Measurements from ENCODE around the gene NOC3L. TPM values are rescaled to one million over a fixed set of nuclear protein-coding genes. Genes with fewer than 3 reads are reported as not detected.

The NOC3L gene
- total and polyA plus RNA-seq, 10 of the 15 experiments (the other 5 are each of a cell fraction or from before 2014, with no cell fraction given) = 27.8 to 51.4 (median 40.5) TPM

DNA sequence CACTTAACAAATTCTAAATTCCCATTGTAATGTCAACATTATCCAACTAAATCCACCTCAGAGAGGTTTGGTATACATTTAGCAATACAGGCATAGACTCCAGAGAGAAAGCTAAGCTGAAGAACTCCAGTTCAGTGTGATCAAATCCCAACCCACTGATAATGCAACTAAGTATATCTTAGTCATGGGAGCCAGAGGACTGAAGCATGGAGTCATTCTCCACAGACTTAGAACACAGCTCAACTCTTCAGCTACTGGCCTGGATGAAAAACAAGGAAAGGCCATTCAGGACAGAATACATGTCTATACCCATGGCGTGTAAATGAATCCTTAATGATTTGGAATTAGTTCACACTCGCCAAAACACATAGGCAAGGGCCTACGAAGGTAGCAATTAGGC is 27.9 kb downstream of the NOC3L start (continued):
- TF ChIP-seq EED (IDR thresholded peaks at IDR 0.05; ENCODE audit: low read depth) (no peak), ASH2L (IDR thresholded peaks at IDR 0.05; ENCODE audit: borderline replicate concordance, low read depth) (no peak)

DNA sequence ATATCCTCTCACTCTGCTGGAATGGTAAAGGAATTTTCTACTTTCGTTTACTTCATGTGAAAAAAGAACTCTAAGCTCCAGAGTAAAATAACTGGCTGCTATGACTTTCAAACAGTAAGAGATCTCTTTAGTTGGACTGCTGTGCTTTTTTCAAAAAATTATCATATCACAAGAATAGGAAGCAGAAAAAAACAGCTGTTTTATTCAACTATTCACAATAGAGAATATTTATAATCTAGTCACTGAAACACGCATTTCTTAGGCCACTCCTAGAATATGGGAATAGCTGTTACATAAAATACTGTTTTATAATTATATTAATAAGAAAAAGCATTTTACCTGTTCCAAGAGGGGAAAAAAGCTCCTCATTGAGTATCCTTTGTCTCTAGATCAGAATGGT is 29.7 kb downstream of the NOC3L start:
- no peak overlapping the region for H2AFZ ChIP-seq (ENCODE audit: control insufficient read depth, low read depth, low read length)
- ATAC-seq (no peak), FAIRE-seq (no peak), DNase-seq (ENCODE audit: low read depth, low spot score) (no peak)
- H3K9me3 ChIP-seq (replicated peaks; ENCODE audit: control insufficient read depth, insufficient read depth, low read length) = no peaks in the 10 kb centered on the region
- H3K27me3 ChIP-seq (replicated peaks in 1 of 2; ENCODE audit: control insufficient read depth in 2 of 2, insufficient read depth in 2 of 2, low read length in 1 of 2) = no peaks in the 10 kb centered on the region
- H3K36me3 ChIP-seq (ENCODE audit: control insufficient read depth in 2 of 2, insufficient read depth in 2 of 2, low read length in 1 of 2) = peaks cover 9 to 17% of the 10 kb centered on the region in 2 experiments
- no peaks in the 10 kb centered on the region for H4K20me1 ChIP-seq (ENCODE audit: control insufficient read depth, insufficient read depth)
- no peaks in the 10 kb centered on the region for H3K79me2 ChIP-seq (ENCODE audit: control insufficient read depth, insufficient read depth, low read length)
- CTCF ChIA-PET = interaction anchor here (1.2 to 6.1 kb wide), 8 partner anchors 9 to 112 kb away, joined by 3 to 81 read pairs (median 5); partner anchors contain the start of gene NOC3L
- SMC1A ChIA-PET (ENCODE audit: uncharacterized antibody, unreplicated experiment) = interaction anchor here (0.9 to 2.5 kb wide), 7 partner anchors 9 to 111 kb away, joined by 3 to 17 read pairs (median 5); no protein-coding TSS in a partner anchor
- H3K9ac ChIP-seq (ENCODE audit: control insufficient read depth, insufficient read depth, low read length) = no peak overlapping the region
- 96% methylated on average over 2 of the region's 2 CpGs for WGBS (ENCODE audit: insufficient coverage, insufficient replicate concordance, low lambda C conversion rate, missing lambda C conversion rate)
- H3K4me3 ChIP-seq = no peak overlapping the region
- H3K4me2 ChIP-seq (ENCODE audit: control insufficient read depth, insufficient read depth) = no peak overlapping the region
- RAD21 ChIA-PET (ENCODE audit: unreplicated experiment) = interaction anchor here (0.6 to 1.3 kb wide), 3 partner anchors 7 to 109 kb away, joined by 3 to 5 read pairs (median 4); no protein-coding TSS in a partner anchor
- BruUV-seq (replicated peaks) = no TSS peak
- intact Hi-C loops (cut with micrococcal nuclease; ENCODE audit: unreplicated experiment) (no loop called here), in situ Hi-C loops (cut with MboI) (no loop called here)
- H3K27ac ChIP-seq (ENCODE audit: control insufficient read depth, insufficient read depth) = no peak overlapping the region
- TF ChIP-seq, protein P1, sequence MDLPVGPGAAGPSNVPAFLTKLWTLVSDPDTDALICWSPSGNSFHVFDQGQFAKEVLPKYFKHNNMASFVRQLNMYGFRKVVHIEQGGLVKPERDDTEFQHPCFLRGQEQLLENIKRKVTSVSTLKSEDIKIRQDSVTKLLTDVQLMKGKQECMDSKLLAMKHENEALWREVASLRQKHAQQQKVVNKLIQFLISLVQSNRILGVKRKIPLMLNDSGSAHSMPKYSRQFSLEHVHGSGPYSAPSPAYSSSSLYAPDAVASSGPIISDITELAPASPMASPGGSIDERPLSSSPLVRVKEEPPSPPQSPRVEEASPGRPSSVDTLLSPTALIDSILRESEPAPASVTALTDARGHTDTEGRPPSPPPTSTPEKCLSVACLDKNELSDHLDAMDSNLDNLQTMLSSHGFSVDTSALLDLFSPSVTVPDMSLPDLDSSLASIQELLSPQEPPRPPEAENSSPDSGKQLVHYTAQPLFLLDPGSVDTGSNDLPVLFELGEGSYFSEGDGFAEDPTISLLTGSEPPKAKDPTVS (IDR thresholded peaks at IDR 0.05; ENCODE audit: low read depth, low read length) = no peak
- no peak for TF ChIP-seq ZNF622 (IDR thresholded peaks at IDR 0.05)
- no peak for TF ChIP-seq ZBTB4 (CRISPR knock-in tag; IDR thresholded peaks at IDR 0.05)
- TF ChIP-seq, protein P2, sequence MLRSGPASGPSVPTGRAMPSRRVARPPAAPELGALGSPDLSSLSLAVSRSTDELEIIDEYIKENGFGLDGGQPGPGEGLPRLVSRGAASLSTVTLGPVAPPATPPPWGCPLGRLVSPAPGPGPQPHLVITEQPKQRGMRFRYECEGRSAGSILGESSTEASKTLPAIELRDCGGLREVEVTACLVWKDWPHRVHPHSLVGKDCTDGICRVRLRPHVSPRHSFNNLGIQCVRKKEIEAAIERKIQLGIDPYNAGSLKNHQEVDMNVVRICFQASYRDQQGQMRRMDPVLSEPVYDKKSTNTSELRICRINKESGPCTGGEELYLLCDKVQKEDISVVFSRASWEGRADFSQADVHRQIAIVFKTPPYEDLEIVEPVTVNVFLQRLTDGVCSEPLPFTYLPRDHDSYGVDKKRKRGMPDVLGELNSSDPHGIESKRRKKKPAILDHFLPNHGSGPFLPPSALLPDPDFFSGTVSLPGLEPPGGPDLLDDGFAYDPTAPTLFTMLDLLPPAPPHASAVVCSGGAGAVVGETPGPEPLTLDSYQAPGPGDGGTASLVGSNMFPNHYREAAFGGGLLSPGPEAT (IDR thresholded peaks at IDR 0.05; ENCODE audit: low read depth) = no peak
- TF ChIP-seq, protein P3, sequence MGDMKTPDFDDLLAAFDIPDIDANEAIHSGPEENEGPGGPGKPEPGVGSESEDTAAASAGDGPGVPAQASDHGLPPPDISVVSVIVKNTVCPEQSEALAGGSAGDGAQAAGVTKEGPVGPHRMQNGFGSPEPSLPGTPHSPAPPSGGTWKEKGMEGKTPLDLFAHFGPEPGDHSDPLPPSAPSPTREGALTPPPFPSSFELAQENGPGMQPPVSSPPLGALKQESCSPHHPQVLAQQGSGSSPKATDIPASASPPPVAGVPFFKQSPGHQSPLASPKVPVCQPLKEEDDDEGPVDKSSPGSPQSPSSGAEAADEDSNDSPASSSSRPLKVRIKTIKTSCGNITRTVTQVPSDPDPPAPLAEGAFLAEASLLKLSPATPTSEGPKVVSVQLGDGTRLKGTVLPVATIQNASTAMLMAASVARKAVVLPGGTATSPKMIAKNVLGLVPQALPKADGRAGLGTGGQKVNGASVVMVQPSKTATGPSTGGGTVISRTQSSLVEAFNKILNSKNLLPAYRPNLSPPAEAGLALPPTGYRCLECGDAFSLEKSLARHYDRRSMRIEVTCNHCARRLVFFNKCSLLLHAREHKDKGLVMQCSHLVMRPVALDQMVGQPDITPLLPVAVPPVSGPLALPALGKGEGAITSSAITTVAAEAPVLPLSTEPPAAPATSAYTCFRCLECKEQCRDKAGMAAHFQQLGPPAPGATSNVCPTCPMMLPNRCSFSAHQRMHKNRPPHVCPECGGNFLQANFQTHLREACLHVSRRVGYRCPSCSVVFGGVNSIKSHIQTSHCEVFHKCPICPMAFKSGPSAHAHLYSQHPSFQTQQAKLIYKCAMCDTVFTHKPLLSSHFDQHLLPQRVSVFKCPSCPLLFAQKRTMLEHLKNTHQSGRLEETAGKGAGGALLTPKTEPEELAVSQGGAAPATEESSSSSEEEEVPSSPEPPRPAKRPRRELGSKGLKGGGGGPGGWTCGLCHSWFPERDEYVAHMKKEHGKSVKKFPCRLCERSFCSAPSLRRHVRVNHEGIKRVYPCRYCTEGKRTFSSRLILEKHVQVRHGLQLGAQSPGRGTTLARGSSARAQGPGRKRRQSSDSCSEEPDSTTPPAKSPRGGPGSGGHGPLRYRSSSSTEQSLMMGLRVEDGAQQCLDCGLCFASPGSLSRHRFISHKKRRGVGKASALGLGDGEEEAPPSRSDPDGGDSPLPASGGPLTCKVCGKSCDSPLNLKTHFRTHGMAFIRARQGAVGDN (IDR thresholded peaks at IDR 0.05) = no peak
- POLR2A ChIA-PET = interaction anchor here (1.2 to 1.3 kb wide), 2 partner anchors 9 to 10 kb away, joined by 4 to 6 read pairs; no protein-coding TSS in a partner anchor
- H3K4me1 ChIP-seq (ENCODE audit: control insufficient read depth, insufficient read depth, low read length) = no peaks in the 10 kb centered on the region

Measured in GM12878 (cell line).